Left renal cortex interstitium (tissue), 4 donors: ENCODE data around the gene CWC15. TPM values are rescaled to one million over a fixed set of nuclear protein-coding genes. Genes with fewer than 3 reads are reported as not detected.
"Not testable (repeated sequence)": the region's sequence is repeated elsewhere in the genome, so short reads cannot be mapped to it uniquely, and the experiment has no call there.

Experiments
- DNase-seq, 4 donors: peaks; one replicate each; pipeline ENCODE4 v3.0.0-alpha.2; 2013; ENCODE audit warnings: low read depth in 4 of 4, low spot score in 2 of 4, missing footprints in 1 of 4
- polyA plus RNA-seq, 4 donors: library from polyadenylated mRNA; unstranded; fragments of 120-200 nt; gene quantifications; one replicate each; pipeline ENCODE4 v1.2.1, GENCODE V29; 2013; ENCODE audit not compliant: insufficient read length in 4 of 4

The CWC15 gene
- polyA plus RNA-seq, 4 donors, result 111 to 120 (median 115) TPM

DNA sequence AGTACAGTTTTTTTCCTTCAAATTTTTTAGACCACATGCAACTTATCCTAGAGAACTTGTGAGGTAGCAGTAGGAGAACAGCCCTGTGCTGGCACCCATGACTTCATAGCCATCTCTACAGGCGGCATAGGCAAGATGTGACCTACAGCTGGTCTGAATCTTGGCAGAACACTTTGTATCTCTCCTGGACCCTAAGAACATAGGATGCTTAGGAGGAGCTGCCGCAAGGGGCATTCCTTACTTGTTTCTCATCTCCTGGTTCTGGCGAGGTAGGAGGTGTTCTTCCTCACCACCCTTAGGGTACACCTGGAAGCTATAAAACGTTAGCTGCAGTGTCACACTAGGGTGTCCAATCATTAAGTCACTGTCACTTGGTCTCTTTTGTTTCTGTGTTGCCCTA lies 16.4 kb downstream of the CWC15 start:
- no peak for DNase-seq

DNA sequence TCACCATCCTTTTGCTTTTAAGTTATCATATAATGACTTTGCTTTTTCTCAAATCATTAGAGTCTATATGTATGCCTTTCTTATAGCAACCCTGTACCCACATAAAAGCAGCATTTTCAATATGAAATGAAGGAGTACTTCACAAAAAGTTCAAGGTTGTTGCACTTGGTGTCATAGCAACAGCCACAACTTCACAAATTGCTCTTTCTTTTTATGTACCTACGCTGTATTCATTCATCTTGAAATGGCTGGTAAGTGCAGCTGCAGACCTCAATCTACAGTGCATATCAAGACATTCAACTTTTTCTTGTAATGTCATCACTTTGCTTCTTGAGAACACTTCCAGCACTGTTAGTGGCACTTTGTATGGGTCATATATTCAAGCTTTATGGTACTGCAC lies 18.6 kb downstream of the CWC15 start:
- no peak for DNase-seq

DNA sequence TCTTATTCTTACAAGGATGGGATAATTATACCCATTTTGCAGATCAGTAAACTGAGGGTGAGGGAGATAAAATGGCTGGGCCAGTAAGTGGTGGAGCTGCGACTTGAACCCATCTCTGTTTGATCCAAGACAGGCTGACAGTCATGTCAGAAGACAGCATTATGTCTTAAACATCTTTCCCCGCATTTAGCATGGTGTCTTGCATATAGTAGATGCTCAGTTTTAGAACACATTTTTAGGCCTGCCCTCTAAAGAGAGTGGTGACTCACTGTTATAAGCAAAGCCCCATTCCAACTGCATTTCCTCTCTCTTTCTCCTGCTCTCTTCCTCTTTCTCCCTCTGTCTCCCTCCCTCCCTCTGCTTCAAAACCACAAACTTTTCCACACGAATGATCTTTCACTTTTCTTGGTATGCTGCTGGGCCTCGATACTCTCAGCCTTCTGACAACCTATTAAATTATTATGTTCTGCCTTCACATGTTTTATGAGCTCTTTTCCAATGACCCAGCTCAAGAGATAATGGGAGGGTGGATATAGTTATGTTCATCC lies 25.2 kb downstream of the CWC15 start:
- no peak for DNase-seq

DNA sequence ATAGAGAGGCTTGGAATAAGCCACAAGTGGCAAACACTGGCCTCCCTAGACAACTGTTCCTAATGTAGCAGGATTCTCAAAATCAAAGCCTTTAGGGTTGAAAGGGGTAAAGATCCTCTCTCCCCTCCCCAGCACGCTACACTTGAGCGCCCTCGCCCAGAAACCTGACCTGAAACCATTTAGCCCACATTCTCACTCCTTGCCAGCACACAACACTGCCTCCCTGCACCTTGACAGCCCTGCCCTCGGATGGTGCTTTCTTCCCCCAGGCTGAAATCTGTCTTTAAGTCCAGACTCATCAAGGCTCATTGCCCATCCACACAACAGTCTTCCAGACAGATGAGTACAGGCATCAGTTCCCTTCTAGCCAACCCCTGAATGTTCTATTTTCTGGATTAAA lies 26.5 kb downstream of the CWC15 start:
- no peak for DNase-seq

DNA sequence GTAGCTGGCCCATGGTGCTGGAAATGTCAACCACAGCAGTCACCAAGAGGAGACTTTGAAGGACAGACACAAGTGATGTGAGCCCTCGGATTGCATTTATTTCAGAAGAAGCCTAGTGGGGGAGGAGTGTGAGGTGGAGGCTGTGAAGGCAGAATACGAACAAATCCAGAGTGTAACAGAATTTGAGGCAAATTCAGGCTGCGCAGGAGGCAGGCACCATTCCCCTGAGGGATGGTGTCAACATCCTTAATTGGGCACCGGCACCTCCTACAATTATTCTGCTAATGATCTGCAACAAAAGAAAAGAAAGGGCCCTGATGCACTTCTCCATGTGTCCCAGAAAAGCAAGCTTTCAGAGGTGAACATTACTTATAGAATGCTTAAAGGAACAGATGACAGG lies 32.2 kb downstream of the CWC15 start:
- DNase-seq, result no peak

DNA sequence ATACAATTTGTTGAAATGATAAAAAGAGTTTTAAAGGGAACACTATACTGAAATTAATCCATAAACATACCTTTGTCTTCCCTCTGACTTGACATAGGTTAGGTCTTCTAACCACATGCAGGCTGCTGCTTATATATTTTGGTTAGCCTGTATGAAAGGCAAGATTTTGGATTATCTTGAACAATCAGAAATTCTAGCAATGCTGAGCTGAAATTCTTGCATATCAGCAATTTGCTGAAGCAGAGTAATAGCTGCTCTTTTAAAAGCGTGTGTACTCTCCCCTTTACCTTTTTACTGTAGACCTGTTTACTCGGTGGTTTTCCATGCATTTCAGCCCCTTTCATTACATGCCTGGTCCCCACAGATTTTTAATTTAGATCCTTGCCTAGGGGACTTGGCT lies 34.0 kb downstream of the CWC15 start:
- no peak for DNase-seq

DNA sequence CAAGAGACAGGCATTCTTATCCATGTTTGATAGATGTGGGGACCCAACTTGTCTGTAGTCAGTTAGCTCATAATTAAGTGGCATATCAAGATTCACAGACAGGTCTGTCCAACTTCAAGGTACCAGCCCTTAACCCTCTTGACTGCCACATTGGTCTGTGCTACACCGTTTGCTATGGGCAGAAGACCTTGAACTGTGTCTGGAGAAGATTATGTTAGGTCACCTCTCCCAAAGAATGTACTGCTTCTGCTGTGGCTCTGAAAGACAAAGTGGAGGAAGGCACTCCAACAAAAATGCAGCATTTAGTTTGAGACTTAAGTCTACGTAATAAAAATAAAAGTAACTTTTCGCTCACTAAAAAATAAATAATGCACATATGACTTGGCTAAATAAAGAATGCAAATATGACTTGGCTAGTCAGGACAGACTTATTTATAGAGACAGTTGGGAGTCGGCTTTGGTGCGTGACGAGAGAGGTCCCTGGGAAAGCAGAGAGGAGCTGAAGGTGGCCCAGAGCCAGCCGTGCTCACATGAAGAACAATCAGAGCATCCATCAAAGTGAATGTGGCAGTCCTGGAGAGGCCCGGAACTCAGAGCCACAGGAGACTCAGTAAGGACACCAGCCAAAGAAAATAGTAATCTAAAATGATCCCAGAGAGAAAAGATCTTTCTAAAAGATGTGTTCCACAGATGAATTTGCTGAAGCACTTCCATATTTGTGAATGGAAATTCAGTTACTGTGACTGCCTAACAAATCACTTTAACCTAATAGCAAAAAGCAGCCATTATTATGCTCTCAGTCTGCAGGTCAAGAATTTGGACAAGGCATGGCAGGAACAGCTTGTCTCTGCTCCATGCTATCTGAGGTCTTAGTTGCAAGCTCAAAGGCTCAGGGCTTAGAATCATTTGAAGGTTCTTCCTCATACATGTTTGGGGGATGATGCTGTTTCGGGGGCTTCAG lies 35.0 kb downstream of the CWC15 start:
- no peak for DNase-seq

DNA sequence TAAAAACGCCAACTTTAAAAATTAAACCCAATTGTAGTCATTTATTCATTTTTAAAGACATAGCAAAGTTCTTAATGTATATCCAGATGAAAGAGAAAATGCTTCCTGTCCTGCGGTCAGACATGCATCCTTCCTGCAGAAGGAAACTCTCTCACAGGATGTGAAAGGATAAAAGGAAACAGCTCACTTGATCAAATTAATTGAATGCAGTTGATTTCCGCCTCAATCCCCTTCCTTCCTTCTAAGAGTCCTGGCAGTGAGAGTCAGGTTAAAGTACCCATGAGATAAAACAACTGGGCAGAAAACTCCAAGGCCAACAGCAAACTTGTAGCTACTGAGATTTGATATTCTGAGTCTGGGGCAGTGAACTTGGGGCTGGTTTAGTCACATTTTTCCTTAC lies 38.5 kb downstream of the CWC15 start:
- DNase-seq, result no peak

DNA sequence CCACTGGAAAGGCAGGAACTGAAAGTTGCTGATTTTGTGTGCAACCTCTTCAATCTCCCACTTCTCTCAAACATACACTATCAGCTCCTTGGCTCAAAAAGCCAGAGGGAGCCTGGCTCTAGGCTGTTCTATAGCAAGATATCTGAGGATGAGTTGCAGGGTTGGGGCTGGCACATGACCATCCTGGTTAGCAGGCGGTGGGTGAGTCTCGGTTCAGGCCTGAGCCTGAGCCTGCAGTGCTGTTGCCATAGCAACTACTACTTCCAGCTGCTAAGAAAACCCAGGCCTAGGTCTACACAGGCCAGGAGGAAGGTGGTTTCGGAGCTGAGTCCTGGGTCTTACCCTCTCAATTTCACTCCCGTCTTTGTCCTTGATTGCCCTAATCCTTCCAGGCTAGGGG lies 39.0 kb downstream of the CWC15 start:
- no peak for DNase-seq

DNA sequence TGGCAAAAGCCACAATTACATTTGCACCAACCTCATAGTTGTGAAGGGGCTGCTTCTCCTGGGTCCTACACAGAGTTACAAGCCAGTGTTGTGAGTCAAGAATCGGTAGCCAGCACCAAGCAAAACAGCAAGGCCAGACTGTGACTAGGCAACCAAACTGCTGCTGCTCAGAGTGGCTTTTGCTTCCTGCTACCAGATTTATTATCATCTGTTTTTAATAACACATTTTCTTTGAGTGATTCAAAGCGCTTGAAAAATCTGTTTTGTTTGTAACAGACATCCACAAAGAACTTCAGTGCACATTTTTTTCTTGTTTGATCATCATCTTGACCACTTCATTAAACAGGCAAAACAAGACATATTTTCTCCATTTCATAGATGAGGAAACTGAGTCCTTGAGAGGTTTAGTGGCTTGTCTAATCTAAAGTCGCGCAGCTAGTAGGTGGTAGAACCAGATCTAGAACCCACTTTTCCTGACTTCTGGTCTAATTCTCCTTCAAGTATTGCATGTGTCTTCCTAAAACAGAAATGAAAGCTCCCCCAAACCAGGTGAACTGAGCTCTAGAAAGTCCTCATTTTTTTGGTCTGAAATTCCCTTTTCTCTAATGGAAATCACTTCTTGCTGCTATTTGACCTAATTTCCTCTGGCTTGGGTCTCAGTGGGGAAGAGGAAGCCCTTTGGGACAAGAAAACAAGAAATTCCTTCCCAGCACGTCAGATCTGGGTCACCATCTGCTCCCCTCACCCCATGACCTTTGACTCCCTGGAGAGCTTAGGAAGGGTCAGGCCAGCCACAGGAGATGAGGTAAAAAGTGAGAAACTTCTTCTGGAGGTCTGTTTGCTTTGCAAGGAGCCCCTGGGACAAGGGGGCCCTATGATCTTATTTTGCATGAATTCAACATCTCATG lies 39.9 kb downstream of the CWC15 start:
- DNase-seq, result no peak

DNA sequence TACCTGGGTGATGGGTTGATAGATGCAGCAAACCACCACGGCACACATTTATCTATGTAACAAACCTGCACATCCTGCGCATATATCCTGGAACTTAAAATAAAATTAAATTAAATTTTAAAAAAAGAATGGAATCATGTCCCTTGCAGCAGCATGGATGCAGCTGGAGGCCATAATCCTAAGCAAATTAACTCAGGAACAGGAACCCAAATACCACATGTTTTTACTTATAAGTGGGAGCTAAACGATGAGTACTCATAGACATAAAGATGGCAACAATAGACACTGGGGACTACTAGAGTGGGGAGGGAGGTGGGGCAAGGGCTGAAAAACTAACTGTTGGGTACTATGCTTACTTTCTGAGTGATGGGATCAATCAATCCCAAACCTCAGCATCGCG lies 40.9 kb downstream of the CWC15 start:
- no peak for DNase-seq

DNA sequence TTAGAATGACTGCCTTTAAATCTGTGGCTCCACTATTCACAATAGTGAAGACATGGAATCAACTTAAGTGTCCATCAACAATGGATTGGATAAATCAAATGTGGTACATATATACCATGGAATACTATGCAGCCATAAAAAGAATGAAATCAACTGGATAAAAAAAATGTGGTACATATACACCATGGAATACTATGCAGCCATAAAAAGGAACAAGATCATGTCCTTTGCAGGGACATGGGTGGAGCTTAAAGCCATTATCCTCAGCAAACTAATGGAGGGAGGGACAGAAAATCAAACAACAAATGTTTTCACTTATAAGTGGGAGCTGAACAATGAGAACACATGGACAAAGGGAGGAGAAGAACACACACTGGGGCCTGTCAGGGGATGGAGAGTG lies 41.3 kb downstream of the CWC15 start:
- not testable (repeated sequence) for DNase-seq

DNA sequence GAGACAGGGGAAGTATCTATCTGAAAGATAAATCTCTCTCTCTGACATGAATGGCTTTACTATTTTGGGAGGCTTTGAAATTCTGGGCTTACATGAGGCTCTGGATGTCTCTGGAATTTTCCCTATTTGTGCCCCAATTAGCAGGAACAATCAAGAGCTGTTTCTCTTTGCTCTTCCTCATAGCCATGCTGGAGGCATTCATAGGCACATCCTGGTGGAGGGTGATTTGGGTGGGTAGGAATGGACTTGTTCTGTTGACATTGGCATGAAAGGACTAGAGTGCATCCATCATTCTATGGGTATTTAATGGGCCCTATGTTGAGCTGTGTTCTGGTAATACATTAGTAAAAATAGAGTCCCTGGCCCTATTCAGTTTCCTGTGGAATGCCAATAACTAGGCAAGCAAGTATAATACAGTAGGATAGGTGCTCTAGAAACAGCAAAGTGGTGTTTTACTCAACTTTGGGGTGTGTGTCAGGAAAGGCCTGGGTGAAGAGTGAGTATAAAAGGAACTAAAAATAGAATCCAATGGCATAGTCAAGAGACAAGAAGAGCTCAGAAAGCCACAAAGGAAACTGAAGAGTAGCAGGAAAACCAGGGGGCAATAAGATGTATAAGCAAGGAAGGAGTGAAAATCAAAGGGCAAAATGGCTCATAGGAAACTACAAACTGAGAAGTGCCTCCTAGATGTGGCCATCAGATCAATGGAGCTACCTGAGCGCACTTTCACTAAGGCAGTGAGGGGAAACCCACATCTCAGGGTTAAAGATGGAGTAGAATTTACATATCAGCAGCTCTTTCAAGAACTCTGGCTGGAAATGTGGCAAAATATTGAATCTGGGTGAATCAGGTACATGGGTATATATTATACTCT lies 45.0 kb downstream of the CWC15 start:
- DNase-seq, result no peak

DNA sequence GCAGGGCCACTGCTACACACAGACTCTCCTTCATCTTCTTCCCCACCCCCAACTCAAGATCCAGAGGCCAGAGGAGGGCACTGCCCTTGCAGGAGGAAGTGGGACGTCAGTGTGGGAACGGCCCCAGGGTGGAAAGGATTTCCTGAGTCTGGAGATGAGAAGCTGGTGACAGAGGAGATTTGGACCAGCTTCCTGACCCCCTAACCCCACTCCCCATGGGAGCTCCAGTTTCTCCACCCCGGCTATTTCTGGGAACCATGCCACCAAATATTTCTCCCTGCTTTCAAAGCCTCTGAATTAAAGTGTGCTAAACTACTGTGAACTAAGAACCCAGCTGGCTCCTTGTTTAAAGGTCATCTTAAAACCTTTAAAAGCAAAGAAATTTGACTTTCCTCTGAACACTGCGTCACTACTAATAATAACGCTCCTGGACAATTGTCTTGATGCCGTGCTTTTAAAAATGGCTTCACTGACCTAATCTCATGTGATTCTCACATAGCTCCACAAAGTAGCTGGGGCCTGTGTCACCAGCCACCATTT lies 46.6 kb downstream of the CWC15 start:
- DNase-seq, result peak; percentile 68 to 86 (median 84)

DNA sequence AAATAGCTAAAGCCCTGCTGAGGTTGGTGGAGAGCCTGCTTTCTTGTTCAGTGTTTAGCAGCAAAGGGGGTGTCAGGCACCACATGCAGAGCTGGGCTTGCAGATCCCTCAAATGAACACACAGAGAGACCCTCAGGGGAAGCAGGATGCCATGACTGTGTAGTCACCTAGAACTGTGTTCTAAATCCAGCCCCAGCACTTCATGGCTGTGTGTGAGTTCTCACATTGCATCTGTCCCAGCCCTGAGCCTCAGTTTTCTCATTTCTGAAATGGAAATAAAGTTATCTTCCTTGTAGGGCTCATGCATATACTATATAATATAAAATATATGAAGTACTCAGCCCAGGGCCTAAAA lies 47.1 kb downstream of the CWC15 start:
- DNase-seq, result no peak

DNA sequence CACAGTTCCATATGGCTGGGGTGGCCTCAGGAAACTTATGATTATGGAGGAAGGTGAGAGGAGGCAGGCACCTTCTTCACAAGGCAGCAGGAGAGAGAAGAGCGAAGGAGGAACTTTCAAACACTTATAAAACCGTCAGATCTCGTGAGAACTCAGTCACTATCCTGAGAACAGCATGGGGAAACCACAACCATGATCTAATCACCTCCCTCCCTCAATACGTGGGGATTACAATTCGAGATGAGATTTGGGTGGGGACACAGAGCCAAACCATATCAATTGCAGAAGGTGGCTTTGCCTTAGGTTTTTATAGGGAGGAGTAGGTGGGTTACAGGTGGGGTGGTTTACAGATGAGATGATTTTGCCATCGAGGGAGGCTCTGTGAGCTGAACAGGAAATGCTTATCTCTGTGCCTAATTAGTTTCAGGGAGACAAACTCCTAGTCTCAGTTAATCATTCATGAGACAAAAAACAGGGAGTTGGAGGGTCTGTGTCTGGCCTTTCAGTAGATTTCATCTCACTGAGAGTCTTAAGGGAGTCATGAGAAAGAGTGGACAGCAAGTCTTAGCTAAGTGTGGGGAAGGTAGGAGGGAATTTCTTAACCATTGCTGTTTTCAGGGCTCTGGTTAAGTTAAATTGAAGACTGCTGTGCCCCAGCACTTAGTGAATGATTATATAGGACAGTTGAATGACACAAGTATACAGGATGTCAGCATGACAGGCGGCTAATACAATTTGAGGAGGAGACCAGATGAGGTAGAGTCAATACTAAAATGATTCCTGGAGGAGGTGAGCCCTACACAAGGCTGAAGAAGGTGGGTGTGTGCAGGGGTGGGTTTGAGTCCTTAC lies 47.7 kb downstream of the CWC15 start:
- DNase-seq, result no peak

DNA sequence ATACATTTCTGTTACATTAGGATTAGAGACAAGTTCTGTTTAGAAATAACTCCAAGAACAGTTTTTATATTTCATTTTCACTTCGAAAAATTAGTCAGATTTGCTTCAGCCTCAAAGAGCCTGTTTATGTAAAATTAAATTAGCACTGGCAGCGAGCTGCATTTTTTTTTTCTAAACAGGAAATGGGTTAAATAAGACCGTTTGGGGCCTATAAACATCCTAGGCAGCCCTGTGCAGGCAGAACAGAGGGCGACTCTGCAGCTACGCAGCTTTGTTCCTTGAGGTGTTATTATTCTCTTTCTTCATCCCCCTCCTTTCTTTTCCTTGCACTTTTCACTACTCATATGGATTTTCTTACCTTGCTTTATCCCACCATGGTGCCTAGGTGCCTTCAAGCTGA lies 48.7 kb downstream of the CWC15 start:
- DNase-seq, result no peak

DNA sequence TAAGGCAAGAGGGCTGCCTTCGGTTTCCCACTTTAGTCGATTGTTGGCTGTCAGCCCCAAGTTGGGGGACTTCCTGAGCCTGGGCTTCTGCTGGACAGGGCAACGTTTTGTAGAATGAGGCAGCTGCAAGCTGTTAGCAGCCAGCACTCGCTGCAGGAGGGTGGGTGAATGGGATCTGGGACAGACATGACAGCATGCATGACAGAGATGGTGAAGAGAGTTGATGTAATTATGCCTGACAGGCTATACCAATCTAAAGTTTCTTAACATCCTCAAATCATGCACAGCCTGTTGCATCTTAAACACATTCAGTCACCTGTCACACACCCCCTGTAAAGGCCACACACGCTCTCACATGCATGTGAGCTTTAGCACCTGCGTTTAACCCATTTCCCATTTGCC lies 49.2 kb downstream of the CWC15 start:
- no peak for DNase-seq

DNA sequence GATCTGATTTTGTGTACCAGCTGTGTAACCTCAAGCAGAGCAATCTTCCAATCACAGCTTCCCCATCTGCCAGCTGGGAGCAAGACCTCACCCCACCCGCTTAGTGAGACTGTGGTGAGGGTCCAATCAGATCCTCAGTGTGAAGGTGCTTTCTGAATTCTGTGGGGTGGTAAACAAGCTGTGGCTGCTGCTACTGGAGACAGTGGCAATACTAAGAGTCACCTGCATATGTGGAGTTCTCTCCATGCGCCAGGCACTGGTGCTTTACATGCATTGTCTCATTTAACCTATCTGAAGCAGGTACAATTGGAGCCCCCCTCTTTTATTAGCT lies 50.4 kb downstream of the CWC15 start:
- no peak for DNase-seq
